SH-SY5Y (cell line): ENCODE results near the gene MET.

Experiments used
- GATA2 ChIP-seq: IDR thresholded peaks from 2 replicates; pipeline ENCODE4 v1.6.1; 2011; ENCODE audit warnings: mild to moderate bottlenecking, low read depth, low read length
- GATA3 ChIP-seq: IDR thresholded peaks from 2 replicates; pipeline ENCODE4 v1.6.1; 2011; ENCODE audit warnings: low read depth, mild to moderate bottlenecking, low read length, moderate library complexity

DNA sequence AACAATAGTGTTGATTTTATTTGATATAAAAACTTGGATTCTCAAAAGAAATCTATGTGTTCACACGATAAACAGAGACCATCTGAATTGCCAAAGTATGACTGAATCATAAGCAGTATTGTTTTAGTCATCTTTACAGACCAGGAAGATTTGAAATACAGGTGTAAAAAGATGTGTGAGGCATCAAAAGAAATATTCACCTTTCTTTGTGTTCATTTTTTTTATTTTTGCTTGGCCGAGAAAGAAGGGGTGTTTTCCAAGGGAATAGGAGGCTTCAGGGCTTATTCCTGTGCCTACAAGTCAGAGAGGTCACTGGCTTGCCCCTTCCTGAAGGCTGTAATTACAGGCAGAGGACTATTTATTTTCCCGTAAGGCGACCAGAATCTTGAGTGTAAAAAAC, 37.3 kb downstream of the MET start:
- TF ChIP-seq GATA2 = no peak
- no peak for TF ChIP-seq GATA3
